Colonic mucosa (tissue), 4 donors: ENCODE results near the gene TUBD1. TPM values are rescaled to one million over a fixed set of nuclear protein-coding genes. Genes with fewer than 3 reads are reported as not detected.
"Not testable (repeated sequence)": the region's sequence is repeated elsewhere in the genome, so short reads cannot be mapped to it uniquely, and the experiment has no call there.

Experiments used
- DNase-seq: peaks from one replicate; pipeline ENCODE4 v3.0.0-alpha.2; 2020
- H3K27ac ChIP-seq: fragments of 200-600 bp; one replicate; pipeline ENCODE4 v1.8.0; 2021
- H3K27me3 ChIP-seq: fragments of 200-600 bp; one replicate; pipeline ENCODE4 v1.8.0; 2021
- H3K36me3 ChIP-seq: fragments of 200-600 bp; one replicate; pipeline ENCODE4 v1.8.0; 2021
- H3K4me1 ChIP-seq: fragments of 200-600 bp; one replicate; pipeline ENCODE4 v1.8.0; 2021; ENCODE audit warnings: mild to moderate bottlenecking
- H3K4me3 ChIP-seq: fragments of 200-600 bp; one replicate; pipeline ENCODE4 v1.8.0; 2021
- H3K9ac ChIP-seq, 2 donors: one replicate each; pipeline ENCODE4 v1.7.0; 2013; ENCODE audit warnings: control low read depth in 2 of 2, low read depth in 2 of 2, low read length in 2 of 2
- H3K9me3 ChIP-seq: fragments of 200-600 bp; one replicate; pipeline ENCODE4 v1.8.0; 2021
- intact Hi-C: fragments of 100-400 bp; cut with DNase I; formaldehyde crosslinking; loops from one replicate; pipeline ENCODE4 v1.14.1; 2022
- total RNA-seq, 2 donors: library from RNA; stranded (reverse); fragmentation: NEBNext Ultra II Directional in 1 of 2; extraction: Animal tissue kit (Norgen Biotek cat#: 25700) in 1 of 2; gene quantifications; one replicate each; pipeline ENCODE4 v1.2.1, GENCODE V29; 2021
- TF ChIP-seq, protein P1 (sequence below): fragments of 200-600 bp; IDR thresholded peaks from one replicate; pipeline ENCODE4 v1.8.0; 2022; ENCODE audit warnings: antibody characterized with exemption, mild to moderate bottlenecking
- donor health status: healthy.
- donor health status: DM: no; HTN: no; CAD: no.
- donor health status: DM: no; HTN: no; CAD: no.

Gene TUBD1, protein sequence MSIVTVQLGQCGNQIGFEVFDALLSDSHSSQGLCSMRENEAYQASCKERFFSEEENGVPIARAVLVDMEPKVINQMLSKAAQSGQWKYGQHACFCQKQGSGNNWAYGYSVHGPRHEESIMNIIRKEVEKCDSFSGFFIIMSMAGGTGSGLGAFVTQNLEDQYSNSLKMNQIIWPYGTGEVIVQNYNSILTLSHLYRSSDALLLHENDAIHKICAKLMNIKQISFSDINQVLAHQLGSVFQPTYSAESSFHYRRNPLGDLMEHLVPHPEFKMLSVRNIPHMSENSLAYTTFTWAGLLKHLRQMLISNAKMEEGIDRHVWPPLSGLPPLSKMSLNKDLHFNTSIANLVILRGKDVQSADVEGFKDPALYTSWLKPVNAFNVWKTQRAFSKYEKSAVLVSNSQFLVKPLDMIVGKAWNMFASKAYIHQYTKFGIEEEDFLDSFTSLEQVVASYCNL
- total RNA-seq = 1 to 10 TPM; 5.9 to 7.9 TPM

DNA sequence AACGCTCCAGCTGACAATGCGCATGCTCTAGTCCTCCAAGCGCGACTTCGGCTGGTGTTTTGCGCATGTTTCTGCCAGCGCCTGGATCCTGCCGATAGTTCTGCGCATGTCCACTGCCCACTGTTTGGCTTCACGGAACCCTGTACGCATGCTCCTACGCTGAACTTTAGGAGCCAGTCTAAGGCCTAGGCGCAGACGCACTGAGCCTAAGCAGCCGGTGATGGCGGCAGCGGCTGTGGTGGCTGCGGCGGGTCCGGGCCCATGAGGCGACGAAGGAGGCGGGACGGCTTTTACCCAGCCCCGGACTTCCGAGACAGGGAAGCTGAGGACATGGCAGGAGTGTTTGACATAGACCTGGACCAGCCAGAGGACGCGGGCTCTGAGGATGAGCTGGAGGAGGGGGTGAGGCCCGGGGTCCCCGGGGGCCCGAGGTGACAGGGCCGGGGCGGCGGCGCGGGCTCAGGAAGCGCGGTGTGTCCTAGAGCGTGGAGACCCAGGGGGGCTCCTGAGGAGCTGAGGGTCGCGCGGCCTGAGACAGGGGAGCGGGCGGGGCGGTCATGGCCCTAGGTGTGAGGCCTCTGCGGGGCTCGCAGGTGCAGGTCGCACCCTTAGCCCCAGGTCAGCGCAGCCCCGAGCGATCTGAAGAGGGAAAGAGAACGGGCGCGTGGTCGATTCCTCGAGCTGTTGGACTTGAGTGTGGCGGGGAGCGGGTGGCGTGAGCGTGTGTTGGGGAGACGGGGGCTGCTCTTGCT is at the start of gene TUBD1, which contains the start of gene RPS6KB1:
Gene TUBD1, minus strand, starts transcription at position 20 of the 752 bp plus-strand sequence. CDS start 1,941 bp downstream, outside the sequence.
Gene RPS6KB1, plus strand, starts transcription at position 198 of the 752 bp plus-strand sequence. Its CDS starts 64 bp downstream, at position 262.
- H3K27me3 ChIP-seq = no peaks in the 10 kb centered on the region
- peak within 1 kb of the TSS; percentile 78 to 97 for H3K9ac ChIP-seq
- no peaks in the 10 kb centered on the region for H3K36me3 ChIP-seq
- no peaks in the 10 kb centered on the region for H3K4me1 ChIP-seq
- no peaks in the 10 kb centered on the region for H3K9me3 ChIP-seq
- intact Hi-C loops = no loop called here
- TF ChIP-seq, protein P1, sequence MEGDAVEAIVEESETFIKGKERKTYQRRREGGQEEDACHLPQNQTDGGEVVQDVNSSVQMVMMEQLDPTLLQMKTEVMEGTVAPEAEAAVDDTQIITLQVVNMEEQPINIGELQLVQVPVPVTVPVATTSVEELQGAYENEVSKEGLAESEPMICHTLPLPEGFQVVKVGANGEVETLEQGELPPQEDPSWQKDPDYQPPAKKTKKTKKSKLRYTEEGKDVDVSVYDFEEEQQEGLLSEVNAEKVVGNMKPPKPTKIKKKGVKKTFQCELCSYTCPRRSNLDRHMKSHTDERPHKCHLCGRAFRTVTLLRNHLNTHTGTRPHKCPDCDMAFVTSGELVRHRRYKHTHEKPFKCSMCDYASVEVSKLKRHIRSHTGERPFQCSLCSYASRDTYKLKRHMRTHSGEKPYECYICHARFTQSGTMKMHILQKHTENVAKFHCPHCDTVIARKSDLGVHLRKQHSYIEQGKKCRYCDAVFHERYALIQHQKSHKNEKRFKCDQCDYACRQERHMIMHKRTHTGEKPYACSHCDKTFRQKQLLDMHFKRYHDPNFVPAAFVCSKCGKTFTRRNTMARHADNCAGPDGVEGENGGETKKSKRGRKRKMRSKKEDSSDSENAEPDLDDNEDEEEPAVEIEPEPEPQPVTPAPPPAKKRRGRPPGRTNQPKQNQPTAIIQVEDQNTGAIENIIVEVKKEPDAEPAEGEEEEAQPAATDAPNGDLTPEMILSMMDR = no peak
- peak; percentile 97 for DNase-seq
- H3K4me3 ChIP-seq = peak within 1 kb of the TSS; percentile 99
- H3K27ac ChIP-seq = peak within 1 kb of the TSS; percentile 85

DNA sequence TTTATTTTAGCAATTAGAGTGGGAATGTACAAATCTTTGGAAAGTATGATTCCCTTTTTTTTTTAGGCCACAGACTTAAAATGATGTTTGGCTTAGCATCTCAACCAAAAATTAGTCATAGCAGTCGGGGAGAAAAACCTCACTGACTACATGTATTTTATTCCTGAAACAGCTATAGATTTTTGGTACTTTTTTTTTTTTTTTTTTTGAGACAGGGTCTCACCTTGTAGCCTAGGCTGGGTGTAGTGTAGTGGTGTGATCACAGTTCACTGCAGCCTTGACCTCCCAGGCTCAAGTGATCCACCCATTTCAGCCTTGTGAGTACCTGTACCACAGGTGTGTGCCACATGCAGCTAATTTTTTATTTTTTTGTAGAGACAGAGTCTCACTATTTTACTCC is 48.4 kb upstream of the TUBD1 start:
- Histone ChIP-seq H3K27me3 (no peaks in the 10 kb centered on the region), H3K27ac (no peak overlapping the region), H3K4me3 (no peak overlapping the region), H3K9me3 (no peaks in the 10 kb centered on the region), H3K9ac (no peak overlapping the region), H3K36me3 (no peaks in the 10 kb centered on the region), H3K4me1 (no peaks in the 10 kb centered on the region)
- no peak for DNase-seq
- intact Hi-C loops = no loop called here
- TF ChIP-seq, protein P1 = no peak

DNA sequence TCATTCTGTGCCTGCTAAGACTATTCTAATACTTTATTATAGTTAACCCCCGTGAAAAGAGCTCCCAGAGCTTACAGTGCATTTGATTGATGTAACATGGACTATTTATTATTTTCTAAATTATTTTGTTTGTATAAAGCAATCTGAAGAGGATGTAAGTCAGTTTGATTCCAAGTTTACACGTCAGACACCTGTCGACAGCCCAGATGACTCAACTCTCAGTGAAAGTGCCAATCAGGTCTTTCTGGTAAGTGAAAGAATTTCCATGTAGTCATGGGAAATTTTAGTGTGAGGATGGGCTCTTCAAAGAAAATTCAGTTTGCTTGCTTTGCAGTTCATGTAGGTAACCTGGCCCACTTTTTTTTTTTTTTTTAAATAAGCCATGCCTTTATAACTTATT is 48.0 kb upstream of the TUBD1 start:
- DNase-seq, H3K9ac ChIP-seq, H3K27ac ChIP-seq, H3K36me3 ChIP-seq, intact Hi-C loops, H3K4me3 ChIP-seq, H3K9me3 ChIP-seq, H3K4me1 ChIP-seq, H3K27me3 ChIP-seq: not testable (repeated sequence)

DNA sequence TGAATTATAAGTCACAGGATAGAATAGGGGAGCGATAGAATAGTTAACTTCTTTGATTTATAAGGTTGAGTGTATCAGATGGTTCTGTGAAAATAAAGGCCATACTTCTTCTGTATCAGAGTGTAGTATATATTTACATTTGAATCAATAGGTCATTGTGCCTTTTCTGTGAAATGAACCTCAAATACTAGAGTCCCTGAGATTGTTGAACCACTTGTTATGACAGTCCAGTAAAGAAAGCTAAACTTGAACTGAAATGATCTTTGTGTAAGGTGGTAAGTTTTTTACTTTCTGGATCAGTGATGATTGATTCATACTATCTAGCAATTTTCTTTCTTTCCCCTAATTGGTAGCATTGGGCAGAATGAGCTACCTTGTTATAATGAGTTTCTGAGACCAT is 40.6 kb upstream of the TUBD1 start:
- H3K27me3 ChIP-seq, H3K9me3 ChIP-seq, H3K9ac ChIP-seq, H3K27ac ChIP-seq, intact Hi-C loops, DNase-seq, H3K36me3 ChIP-seq, H3K4me1 ChIP-seq, H3K4me3 ChIP-seq: not testable (repeated sequence)

DNA sequence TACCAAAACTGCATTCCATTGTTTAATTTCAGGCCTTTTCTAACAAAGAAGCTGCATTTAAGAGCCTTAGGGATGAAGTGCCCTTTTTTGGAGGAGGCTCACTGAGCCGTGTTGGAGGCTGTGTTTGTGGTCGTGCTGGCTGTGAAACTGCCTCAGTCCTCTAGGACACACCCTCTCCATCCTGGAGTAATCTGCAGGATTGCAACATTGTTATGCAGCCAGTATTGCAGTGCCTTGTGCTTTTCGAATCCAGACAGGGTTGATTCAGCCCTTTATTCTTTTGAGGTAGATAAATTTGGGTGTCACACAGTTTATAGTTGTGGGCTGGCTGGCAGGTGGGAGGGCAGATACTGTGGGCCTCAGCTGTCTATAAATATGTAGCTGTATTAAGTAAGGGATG is 38.0 kb upstream of the TUBD1 start:
- H3K4me3 ChIP-seq, H3K27ac ChIP-seq, intact Hi-C loops, H3K9ac ChIP-seq, H3K9me3 ChIP-seq, H3K4me1 ChIP-seq, H3K36me3 ChIP-seq, DNase-seq, H3K27me3 ChIP-seq: not testable (repeated sequence)

DNA sequence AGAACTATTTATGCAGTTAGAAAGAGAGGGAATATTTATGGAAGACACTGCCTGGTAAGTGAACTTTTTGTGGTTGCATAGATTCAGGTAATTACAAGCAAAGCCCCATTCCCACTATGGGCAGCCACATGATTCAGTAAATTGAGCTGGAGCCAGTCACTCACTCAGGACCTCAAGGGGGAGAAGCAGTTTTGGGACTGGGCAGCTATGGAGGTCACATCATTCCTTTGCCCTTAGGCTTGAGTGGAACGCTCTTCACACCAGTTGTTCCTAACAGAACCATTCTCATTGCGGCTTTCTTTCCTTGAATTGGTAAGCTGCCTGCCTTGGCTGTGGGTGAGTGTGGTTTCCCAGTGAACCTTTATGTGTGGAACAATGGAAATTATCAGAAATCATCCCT is 37.4 kb upstream of the TUBD1 start:
- H3K4me1 ChIP-seq, H3K9me3 ChIP-seq, H3K27ac ChIP-seq, H3K9ac ChIP-seq, intact Hi-C loops, H3K4me3 ChIP-seq, H3K27me3 ChIP-seq, DNase-seq, H3K36me3 ChIP-seq: not testable (repeated sequence)

DNA sequence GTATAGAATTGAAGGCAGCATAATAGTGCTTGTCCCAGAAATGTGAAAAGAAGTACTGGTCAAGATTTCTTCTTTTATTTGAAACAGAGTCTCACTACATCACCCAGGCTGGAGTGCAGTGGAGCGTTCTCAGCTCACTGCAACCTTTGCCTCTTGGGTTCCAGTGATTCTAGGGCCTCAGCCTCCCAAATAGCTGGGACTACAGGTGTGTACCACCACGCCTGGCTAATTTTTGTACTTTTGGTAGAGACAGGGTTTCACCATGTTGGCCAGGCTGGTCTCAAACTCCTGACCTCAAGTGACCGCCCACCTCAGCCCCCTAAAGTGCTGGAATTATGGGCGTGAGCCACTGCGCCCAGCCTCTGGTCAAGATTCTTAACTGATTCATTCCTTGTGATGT is 27.9 kb upstream of the TUBD1 start:
- H3K9ac ChIP-seq, H3K4me1 ChIP-seq, H3K27ac ChIP-seq, H3K36me3 ChIP-seq, intact Hi-C loops, H3K4me3 ChIP-seq, DNase-seq, H3K9me3 ChIP-seq, H3K27me3 ChIP-seq: not testable (repeated sequence)
